GM21619 (cell line): ENCODE measurements around the gene PDE10A.

Source experiments
- ATAC-seq: cut with Tn5 transposase; IDR thresholded peaks from one replicate; pipeline ENCODE4 v1.9.1; 2021; ENCODE audit not compliant: unreplicated experiment

Gene PDE10A

DNA sequence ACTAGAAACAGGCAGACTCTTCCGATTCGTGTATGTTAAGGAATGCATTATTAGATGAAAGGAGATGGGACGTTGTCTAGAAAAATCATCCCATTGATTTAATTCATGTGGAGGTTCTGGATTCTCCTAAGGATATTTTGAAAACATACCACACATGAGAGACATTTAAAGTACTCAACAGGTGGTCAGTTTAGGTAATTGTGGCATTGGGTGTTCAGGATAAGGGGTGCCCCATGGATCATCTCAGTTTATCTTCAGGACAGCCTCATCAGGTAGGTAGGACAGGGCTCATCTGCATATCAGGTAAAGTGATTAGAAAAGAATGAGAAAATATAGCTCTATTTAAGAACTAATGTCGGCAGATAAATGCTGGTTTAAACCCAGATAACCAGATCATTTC is 15.9 kb upstream of the PDE10A start:
- ATAC-seq = no peak

DNA sequence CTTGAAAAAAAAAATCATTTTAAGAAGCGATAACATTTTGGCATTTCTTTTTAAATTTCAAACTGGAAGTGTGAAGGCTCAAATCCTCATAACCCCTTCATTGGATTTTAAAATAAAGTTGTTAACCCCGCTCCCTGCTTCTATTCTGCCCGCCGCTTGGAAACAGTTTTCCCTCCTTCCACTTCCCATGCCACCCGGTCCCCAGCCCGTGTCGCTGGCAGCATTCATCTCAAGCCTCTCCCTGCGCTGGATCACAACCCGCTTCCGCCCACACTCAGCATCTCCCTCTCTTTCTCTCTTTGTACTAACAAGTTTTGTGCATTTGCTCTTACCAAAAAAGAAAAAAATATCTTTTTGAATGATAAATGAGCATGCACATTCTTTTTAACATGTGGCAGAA is 15.4 kb upstream of the PDE10A start:
- ATAC-seq = no peak

DNA sequence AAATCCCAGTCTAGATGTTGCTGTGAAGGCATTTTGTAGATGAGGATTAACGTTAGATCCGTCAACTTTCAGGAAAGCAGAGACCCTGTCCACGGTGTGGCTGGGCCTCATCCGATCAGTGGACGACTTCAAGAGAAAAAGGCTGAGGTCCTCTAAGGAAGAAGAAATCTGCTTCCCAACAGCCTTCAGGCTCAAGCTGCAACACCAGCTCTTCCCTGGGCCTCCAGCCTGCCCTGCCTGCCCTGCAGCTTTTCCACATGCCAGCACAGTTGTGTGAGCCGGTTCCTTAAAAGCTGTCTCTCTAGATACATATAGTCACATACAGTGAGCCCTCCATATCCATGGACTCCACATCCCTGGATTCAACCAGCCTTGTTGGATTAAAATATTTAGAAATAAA is 14.1 kb upstream of the PDE10A start:
- ATAC-seq = no peak

DNA sequence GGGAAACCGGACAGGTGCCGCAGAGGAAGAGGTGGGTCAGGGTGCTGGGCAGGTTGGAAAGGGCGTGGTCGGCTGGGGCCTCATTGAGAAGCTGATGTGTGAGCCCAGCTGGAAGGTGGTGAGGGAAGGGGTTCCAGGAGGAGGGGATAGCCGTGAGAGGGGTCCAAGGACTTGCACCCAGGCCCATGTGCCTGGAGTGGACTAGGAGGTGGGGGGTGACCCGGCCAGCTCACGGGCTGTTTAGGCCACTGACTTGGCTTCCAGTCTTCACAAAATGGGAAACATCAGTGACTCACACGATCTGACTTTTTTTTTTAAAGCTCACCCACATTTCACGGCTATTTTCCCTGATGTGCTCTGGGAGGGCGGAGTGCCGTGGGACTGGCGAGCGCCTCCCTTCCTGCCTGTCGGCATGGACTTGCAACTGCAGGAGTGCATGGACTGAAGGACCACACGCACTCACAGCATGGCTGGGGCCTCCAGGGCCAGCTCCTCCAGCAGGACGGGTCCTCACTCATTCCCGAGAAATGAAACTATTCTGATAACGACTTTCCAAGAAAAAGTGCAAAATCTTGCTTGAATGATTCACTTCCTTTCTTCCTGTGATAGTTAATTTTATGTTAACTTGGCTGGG is 13.5 kb upstream of the PDE10A start:
- ATAC-seq = no peak

DNA sequence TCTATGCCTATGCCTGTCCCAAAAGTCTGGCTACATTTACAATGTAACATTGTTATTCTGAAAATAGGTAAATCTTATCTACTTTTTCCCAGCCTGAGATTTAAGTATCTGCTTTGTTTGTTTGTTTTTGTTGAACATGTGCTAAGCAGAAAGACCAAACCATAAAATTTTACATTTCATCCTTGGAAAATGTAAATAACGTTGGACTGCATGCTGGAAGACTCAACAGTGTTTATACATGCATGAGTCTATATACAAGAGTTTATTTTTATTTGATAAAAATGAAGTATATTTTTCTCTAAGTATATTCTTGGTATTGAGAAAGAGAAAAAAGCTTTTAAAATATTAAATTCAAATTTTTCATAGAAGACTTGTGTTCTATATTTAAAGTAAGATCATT is 12.1 kb upstream of the PDE10A start:
- ATAC-seq = no peak

DNA sequence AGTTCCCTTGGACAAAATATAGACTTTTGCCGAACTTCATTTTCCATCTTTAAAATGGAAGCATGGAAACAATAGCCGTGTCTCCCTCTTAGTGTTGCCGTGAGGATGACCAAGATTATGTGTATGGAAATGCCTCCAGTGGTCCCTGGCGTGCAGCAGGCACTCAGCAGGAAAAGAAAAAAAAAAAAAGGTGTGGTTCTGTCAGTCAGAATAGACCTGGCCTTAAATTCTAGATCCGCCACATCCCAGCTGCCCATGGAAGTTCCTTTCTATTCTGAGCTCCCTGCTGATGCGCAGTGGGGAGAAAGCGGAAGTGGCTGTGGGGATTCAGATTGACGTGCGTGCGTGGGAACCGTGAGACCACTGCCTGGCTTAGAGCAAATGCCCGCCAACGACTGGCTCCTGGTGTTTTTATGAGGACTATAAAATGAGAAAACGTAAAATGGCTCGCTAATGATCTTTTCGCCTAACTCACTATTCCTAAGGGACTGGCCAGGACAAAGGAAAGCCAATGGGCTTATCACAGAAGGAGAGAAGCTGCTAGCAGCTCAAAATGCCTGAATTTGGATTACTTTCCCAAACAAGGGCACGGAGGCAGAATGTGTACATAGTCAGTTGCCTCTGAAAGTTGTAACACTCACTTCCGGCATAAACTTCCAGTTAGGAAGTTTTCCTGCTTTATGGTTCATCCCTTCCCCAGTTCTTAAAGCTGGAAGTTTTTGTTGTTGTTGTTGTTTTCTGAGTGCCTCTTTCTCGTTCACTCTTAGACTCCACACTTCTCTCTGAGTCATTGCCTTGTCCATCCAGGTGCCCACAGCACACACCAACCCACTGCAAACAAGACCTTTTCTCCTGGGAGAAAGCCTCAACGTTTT is 11.4 kb upstream of the PDE10A start:
- no peak for ATAC-seq

DNA sequence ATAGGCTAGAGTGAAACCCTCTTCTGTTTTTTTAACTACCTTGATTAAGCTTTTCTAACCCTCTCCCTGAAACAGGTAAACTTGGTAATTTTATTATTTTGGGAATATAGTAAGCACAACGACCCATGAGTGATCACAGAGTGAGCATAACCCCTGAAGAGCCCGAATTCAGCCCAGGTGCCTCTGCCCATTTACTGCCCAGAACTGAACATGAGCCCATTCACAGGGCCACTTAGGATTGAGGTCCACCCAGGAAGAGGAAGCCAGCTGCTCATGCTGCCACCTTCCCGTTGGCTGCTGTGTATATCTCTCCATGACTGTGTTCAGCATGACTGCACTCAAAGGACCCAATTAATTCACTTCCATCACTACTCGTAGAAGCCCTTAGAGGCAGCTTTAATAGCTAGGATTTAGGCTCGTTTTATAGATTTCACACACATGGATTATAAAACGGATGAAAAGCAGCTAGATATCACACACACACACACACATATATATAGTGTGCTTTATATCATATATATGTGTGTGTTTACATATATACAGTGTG is 8.3 kb upstream of the PDE10A start:
- ATAC-seq = no peak

DNA sequence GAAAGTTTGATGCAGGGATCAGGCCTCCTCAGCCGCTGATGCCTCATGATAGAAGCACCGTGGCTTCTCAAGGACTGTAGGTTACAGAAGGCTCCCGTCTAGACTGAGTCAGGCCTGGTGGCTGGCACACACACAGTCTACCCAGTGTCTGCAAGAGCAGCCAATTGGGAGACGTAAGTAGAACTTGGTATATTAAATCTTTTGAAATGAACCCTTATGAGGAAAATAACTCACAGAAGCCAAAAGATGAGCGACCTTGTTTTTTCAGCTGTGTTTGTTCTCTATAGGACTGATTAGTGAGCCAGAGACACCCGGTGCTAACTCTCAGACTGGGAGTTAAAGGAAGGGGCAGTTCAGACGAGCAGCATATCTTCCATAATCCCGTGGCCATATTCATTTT is 5.9 kb upstream of the PDE10A start:
- ATAC-seq = no peak

DNA sequence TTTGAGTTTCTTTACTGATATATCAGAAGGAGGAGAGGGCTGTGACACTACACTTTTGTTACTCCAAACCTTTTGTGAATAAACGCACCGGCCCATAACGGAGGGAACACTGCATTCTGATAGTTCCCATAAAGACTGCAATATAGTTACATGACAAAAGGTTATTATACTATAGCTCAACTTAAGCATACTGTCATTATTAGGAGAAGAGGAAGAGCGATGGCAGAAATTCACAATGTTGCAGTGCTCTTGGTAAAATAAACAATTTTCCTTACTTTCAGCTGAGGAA is 2.3 kb upstream of the PDE10A start:
- ATAC-seq = no peak

DNA sequence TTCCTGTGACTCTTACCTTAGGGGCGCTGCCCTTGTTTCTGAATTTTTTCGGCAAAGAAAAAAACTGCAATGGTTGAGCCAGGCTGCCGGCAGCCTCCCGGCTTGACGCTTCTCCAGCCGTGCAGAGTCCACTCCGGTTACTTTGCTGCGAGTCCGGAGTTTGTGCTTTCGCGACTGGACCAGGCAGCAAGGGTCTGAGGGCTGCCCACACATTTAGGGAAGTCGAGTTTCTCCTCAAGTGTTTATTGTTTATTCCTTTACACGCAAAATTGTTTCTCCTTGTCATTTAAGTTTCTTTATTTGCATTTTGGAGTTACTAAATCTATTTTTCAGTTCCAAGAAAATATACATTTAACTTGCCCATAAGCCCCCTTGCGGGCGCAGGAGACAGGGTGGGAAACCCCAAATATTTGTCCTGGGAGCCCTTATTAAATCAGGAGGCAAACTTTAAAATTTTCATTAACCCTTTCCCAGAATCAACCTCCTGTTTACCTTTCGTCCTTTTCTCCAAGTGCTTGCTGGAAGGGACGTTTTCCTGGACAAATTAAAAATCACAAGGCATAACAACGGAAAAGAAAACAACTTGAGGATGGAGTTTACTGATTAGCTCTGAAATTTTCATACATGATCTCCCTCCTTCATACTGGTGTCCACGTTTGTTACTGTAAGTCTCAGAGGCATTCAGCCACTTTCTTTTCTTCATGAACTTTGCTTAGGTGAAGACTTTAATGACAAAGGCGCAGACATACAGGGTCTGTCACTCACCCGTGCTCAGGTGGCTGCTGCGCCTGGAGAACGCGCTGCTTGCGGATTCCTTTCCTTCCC is 1.7 kb upstream of the PDE10A start:
- no peak for ATAC-seq

DNA sequence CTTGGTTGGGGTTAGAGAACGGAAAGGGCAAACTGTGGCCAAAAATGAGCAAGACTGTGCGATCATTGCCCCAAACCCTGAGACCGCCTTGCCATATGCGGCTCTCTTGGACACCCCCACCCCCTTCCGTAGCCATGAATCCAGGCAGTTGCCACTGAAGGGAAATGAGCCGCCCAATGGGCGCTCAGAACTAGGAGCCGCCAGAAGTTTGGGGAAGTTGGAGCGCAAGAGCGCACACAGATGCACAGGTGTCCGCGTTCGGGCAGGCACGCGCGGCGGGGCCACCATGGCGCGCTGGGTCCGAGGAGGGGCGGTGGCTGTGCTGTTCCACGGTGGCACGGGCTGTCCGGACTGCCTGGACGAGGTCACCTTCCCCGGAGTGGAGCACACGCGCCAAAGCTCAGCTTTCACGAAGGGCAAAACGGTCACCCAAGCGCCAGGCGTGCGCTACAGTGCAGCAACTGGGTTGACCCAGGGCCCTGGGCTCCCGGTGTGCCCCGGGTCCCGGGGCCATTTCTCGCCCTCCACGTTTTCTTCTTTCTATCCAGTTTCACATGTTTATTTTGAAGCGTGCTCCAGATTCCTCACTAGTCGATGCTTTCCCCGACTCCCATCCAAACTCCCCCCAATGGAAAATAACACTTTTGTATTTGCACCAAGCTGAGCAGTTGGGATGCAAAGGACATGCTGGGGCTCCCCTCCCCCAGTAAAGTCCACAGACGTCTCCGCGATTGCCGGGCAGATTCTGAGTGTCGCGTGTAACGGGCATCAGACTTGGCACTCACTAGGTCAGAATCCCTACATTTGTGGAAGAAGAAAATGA is 906 bp upstream of the PDE10A start:
- no peak for ATAC-seq

DNA sequence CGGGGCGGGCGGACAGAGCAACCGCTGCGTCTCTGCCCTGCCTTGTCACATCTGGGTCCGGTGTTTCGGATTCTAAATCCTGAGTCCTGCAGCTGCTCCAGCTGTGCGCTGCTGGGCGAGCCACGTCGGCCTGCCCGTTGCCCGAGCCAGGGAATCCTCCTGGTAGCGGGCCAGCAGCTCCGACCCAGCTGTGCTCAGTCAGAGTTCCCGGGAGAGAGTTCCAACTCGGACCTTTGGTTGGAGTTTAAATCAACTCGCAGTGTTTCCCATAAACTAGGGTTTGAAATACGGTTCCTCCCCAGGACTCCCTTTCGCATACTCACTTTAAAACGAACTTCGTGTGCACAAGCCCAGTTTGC is 315 bp upstream of the PDE10A start:
- no peak for ATAC-seq

DNA sequence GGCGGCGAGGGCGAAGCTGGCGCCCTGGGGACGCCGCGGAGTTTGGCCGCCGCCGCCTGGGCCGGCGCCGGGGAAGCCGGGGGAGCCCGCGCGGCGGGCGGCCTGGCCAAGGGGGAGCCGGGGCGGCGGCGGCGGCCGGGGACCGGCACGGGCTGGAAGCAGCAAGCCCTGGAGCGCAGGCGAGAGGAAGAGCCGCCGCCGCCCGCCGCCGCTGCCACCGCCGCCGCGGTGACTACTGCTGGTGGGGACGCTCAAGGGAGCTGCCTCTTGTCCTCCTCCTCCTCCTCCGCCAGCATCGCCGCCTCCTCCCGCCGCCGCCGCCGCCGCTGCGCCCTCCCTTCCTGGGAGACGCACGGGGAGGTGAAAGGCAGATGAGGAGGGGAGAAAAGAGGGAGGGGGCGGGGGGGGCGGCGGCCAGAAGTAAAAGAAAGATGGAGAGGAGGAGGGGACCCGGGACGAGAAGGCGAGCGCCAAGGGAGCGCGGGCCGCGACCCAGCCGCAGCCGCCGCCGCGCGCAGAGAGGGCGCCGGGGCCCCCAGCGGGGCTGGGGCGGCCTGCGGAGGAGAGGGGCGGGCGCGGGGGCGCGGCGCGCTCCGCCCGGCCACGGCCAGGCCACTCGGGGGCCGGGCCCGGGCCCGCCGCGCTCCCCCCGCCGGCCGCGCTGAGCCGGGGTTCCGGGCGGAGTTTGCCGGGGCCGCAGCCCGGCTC is 846 bp downstream of the PDE10A start:
- no peak for ATAC-seq

DNA sequence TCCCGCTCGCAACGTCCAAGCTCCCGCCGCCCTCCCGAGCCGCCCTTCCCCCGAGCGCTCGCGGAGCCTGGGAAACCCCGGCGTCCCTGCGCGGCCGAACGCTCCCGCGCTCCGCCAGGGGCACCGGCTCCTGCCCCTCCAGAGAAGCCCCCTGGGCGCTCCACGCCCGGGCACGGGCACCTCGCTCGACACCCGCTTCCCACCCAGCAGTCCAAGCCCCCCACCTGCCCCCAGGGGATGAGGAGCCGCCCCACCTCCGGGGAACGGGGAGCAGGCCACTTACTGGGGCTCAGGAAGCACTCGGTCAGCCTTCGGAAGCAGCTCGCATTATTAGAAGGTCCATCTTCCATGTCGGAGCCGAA is 1.4 kb downstream of the PDE10A start:
- ATAC-seq = no peak

DNA sequence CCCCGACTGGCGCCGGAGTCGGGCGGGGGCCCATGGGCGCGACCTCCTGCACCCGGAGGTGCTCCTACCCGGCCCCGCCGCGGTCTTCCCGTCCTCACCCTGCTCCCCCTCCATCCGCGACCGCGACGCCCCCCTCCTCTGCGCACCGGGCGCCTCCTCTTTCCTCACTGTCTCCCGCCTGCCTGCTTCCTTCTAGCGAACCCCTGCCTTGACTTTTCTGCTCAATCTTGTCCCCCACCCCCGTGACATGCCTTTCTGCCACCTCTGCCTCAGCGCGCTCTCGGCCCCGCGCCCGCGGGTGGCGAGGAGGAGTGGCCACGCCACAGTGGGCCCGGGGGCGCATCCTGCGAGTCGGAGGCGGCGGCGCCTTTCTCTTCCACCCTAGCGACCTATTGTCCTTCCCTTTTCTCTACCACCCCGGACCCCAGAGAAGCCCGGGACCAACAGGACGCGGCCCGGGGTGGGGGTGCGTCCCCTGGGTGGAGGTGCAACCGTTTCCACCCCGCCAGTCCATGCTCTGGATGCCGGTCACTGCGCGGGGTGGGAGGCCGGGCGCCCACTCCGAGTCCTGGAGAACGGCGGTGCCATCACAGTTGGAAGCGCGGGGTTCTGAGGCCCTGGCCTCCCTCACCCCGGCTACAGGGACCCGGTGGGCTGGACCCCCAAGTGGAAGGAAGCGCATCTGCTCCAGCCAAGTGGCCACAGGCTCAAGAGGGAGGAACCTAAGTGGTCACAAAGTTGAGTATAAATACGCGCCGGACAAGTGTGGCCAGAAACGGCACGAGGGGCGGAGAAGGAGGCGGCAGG is 2.0 kb downstream of the PDE10A start:
- no peak for ATAC-seq

DNA sequence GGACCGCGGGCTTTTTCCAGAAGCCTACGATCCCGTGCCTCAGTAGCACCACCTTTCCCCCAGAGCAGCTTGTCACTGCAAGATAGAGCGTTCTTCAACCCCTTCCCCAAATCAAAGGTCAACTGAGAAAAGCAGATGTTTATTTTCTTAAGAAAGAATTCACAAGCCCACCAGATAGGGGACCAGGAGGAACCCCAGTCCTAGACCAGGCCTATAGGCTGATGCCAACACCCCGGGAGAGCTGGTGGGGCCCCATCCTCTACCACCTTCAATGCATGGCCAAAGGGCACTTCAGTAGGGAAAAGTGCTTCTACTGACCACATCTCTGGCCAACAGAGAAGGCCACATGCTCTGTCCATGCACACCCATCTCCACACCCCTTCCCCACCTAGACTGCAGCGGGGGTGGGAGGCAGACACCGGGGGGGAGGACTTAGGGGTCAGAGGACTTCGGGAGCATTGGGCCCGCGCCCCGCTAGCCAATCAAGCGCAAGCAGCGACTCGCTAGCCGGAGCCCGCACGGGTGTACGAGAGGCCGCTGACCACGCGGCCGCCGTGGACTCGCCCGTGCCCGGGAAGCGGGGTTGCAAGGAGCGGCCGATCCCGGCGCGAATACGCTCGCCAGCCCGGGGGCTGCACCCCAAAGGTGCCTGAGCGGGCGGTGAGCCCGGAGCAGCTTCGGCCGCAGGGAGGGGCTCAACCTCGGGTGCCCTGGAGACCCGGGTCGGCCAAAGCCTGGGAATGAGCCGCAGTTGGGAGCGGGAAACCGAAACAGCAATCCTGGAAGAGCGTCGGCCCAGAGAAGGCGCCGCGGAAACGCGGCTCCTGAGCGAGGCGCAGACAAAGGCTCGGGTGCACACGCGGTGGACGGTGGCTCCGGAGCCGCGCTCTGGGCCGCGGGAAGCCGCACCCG is 2.8 kb downstream of the PDE10A start:
- no peak for ATAC-seq

DNA sequence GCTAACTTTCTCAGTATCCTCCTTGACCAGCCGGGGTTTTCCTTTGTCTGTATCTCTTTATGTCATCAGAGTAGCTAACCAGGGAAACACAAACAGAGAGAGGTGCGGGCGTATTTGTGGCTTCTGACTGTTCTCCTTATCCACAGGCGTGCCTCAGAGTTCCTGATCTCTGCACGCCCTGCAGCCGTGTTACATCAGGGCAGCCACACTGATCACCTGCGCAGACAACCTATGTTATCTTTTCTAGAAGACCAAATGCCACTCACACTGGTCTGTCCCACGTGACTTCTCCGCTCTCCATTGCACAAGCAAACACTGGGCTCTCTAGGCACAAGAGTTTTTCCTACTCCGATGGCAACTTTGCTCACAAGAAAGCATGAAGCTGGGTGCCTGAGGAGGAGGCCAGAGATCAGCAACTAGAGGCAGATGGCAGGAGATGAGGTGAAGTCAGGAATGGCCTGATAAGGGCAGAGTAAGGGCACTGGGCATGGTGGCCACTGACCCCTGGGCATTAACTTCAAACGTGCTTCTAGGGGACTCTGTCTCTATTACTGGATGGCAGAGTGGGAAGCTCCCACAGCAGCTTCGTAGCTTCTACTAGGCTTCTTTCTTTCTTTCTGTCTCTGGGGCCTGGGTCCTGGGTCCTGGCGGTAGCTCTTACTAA is 4.5 kb downstream of the PDE10A start:
- no peak for ATAC-seq

DNA sequence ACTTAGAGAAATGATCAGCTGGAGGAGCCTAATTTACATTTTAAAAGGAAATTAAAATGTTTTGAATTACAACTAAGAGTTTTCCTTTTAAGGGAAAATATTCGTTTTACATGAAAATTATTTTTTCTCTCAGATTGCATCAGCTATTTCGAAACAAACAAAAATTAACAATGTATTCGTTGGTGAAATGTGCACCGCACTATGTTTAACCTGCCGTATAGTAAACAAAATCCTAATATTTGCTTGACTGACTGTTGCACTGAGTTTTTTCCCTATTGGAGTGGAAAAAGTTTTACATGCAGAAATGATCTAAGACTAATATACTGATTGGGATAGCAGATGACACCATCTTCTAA is 5.7 kb downstream of the PDE10A start:
- ATAC-seq = no peak
